ENCODE measurements around the gene CSNK1D.

Gene CSNK1D

GRCh38 chr17:82271401-82271800, 2.1 kb downstream of the CSNK1D start:
- peaks cover 70% of the 10 kb centered on the region for H3K79me2 ChIP-seq (ENCODE audit: insufficient read depth, low read length)
- H3K9me3 ChIP-seq (ENCODE audit: insufficient read depth, low read depth, low read length): no peaks in the 10 kb centered on the region
- peaks cover 66% of the 10 kb centered on the region for H4K20me1 ChIP-seq (ENCODE audit: insufficient read depth, low read length, poor library complexity, severe bottlenecking)
- TF ChIP-seq EZH2phosphoT487 (IDR thresholded peaks at IDR 0.05; ENCODE audit: borderline replicate concordance) (no peak), CTCF (conservative IDR thresholded peaks at IDR 0.05; ENCODE audit: low read length) (no peak)
- H3K4me2 ChIP-seq (ENCODE audit: low read depth, low read length, poor library complexity, severe bottlenecking): peak overlapping the region; percentile 77
- peaks cover 16% of the 10 kb centered on the region; the same call in 1 of the 2 replicates for H3K36me3 ChIP-seq (ENCODE audit: insufficient read depth, low read length)
- no peaks in the 10 kb centered on the region; the same call in 1 of the 2 replicates for H3F3A ChIP-seq (ENCODE audit: low read depth)
- peak overlapping the region; percentile 96 for H3K9ac ChIP-seq (ENCODE audit: low read depth, low read length, poor library complexity, severe bottlenecking)
- peaks cover 7% of the 10 kb centered on the region for H3K27me3 ChIP-seq (ENCODE audit: insufficient read depth, low read length, poor library complexity, severe bottlenecking)
- H2AFZ ChIP-seq (ENCODE audit: low read length): no peak overlapping the region
- H3K4me3 ChIP-seq (ENCODE audit: low read length, poor library complexity, severe bottlenecking): peak overlapping the region; percentile 88
- peaks cover 55% of the 10 kb centered on the region for H3K4me1 ChIP-seq (ENCODE audit: insufficient read depth, low read length, poor library complexity, severe bottlenecking)
- no peaks in the 10 kb centered on the region for H3K9me2 ChIP-seq (replicated peaks; ENCODE audit: low read depth, low read length)

GRCh38 chr17:82270651-82271050, 2.8 kb downstream of the CSNK1D start:
- H2AFZ ChIP-seq (ENCODE audit: low read length): no peak overlapping the region
- no peaks in the 10 kb centered on the region for H3K9me2 ChIP-seq (replicated peaks; ENCODE audit: low read depth, low read length)
- H3K9ac ChIP-seq (ENCODE audit: low read depth, low read length, poor library complexity, severe bottlenecking): peak overlapping the region; percentile 48
- peak overlapping the region; percentile 88 for H3K4me3 ChIP-seq (ENCODE audit: low read length, poor library complexity, severe bottlenecking)
- H3K9me3 ChIP-seq (ENCODE audit: insufficient read depth, low read depth, low read length): no peaks in the 10 kb centered on the region
- peaks cover 55% of the 10 kb centered on the region for H3K4me1 ChIP-seq (ENCODE audit: insufficient read depth, low read length, poor library complexity, severe bottlenecking)
- H3F3A ChIP-seq (ENCODE audit: low read depth): no peaks in the 10 kb centered on the region; the same call in 1 of the 2 replicates
- peak overlapping the region; percentile 77 for H3K4me2 ChIP-seq (ENCODE audit: low read depth, low read length, poor library complexity, severe bottlenecking)
- peaks cover 77% of the 10 kb centered on the region for H3K79me2 ChIP-seq (ENCODE audit: insufficient read depth, low read length)
- H4K20me1 ChIP-seq (ENCODE audit: insufficient read depth, low read length, poor library complexity, severe bottlenecking): peaks cover 73% of the 10 kb centered on the region
- TF ChIP-seq CTCF (conservative IDR thresholded peaks at IDR 0.05; ENCODE audit: low read length) (no peak), EZH2phosphoT487 (IDR thresholded peaks at IDR 0.05; ENCODE audit: borderline replicate concordance) (no peak)
- peaks cover 7% of the 10 kb centered on the region for H3K27me3 ChIP-seq (ENCODE audit: insufficient read depth, low read length, poor library complexity, severe bottlenecking)
- H3K36me3 ChIP-seq (ENCODE audit: insufficient read depth, low read length): peaks cover 23% of the 10 kb centered on the region; the same call in 1 of the 2 replicates

- peak overlapping the region; percentile 77 for H3K4me2 ChIP-seq (ENCODE audit: low read depth, low read length, poor library complexity, severe bottlenecking)
- no peak overlapping the region for H2AFZ ChIP-seq (ENCODE audit: low read length)
- TF ChIP-seq EZH2phosphoT487 (IDR thresholded peaks at IDR 0.05; ENCODE audit: borderline replicate concordance): no peak
- no peak for TF ChIP-seq CTCF (conservative IDR thresholded peaks at IDR 0.05; ENCODE audit: low read length)
- no peaks in the 10 kb centered on the region for H3K9me3 ChIP-seq (ENCODE audit: insufficient read depth, low read depth, low read length)
- H3F3A ChIP-seq (ENCODE audit: low read depth): no peaks in the 10 kb centered on the region; the same call in 1 of the 2 replicates
- H3K9ac ChIP-seq (ENCODE audit: low read depth, low read length, poor library complexity, severe bottlenecking): peak overlapping the region; percentile 48
- peaks cover 55% of the 10 kb centered on the region for H3K4me1 ChIP-seq (ENCODE audit: insufficient read depth, low read length, poor library complexity, severe bottlenecking)
- H3K9me2 ChIP-seq (replicated peaks; ENCODE audit: low read depth, low read length): no peaks in the 10 kb centered on the region
- H3K4me3 ChIP-seq (ENCODE audit: low read length, poor library complexity, severe bottlenecking): peak overlapping the region; percentile 88
- H3K79me2 ChIP-seq (ENCODE audit: insufficient read depth, low read length): peaks cover 84% of the 10 kb centered on the region
- H4K20me1 ChIP-seq (ENCODE audit: insufficient read depth, low read length, poor library complexity, severe bottlenecking): peaks cover 80% of the 10 kb centered on the region
- peaks cover 30% of the 10 kb centered on the region; the same call in 1 of the 2 replicates for H3K36me3 ChIP-seq (ENCODE audit: insufficient read depth, low read length)
- peaks cover 7% of the 10 kb centered on the region for H3K27me3 ChIP-seq (ENCODE audit: insufficient read depth, low read length, poor library complexity, severe bottlenecking)
These were observed 3.5 kb downstream of the CSNK1D start for GRCh38 chr17:82269882-82270500.
